GM21515 (cell line): Measurements from ENCODE around the gene CSMD2.
"Not testable (repeated sequence)": the region's sequence is repeated elsewhere in the genome, so short reads cannot be mapped to it uniquely, and the experiment has no call there.

Experiments
- ATAC-seq: cut with Tn5 transposase; IDR thresholded peaks from one replicate; pipeline ENCODE4 v1.9.1; 2021; ENCODE audit not compliant: unreplicated experiment

CSMD2 gene

GRCh38 chr1:34113362-34113761, 51.7 kb downstream of the CSMD2 start:
- no peak for ATAC-seq

GRCh38 chr1:34108711-34109110, 56.3 kb downstream of the CSMD2 start:
- ATAC-seq, result no peak

DNA sequence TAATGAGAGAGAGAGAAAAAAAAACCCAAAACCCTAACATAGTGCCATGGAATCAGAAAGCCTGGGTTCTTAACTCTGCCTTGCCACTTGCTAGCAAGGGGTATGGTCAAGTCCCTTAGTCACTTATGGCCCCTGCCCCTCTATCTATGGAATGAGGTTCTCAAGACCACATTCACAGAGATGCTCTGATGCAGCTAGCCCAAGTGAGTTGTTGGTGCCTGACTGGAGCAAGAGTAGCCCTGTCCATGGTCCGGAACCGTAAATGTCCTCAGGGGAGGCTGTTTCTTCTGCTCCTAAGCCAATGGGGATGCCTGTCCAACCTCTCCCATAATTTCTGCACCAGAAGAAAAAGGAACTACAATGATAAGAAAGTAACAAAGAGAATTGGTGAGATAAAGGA, 56.8 kb downstream of the CSMD2 start:
- ATAC-seq, result no peak

DNA sequence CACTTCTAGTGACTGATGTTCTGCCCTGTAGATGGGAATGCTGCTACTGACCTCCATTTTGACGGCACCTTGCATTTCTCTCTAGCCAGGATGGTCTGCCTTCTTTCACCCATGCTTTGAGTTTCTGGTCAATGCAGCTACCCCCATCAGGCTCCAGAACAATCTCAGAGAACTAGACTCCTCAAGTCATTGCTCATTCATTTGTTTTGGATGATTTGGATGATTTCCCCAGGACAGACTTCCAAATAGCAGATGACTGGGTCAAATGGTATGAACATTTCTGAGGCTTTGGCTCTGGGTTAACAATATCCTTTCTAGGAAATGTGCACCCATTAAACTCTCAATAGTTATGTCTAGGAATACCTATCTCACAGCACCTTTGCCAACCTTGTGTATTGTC, 63.9 kb downstream of the CSMD2 start:
- no peak for ATAC-seq

- no peak for ATAC-seq
Measured at GRCh38 chr1:34100332-34100731, 64.7 kb downstream of the CSMD2 start.

GRCh38 chr1:34092399-34092798, 72.6 kb downstream of the CSMD2 start:
- not testable (repeated sequence) for ATAC-seq

DNA sequence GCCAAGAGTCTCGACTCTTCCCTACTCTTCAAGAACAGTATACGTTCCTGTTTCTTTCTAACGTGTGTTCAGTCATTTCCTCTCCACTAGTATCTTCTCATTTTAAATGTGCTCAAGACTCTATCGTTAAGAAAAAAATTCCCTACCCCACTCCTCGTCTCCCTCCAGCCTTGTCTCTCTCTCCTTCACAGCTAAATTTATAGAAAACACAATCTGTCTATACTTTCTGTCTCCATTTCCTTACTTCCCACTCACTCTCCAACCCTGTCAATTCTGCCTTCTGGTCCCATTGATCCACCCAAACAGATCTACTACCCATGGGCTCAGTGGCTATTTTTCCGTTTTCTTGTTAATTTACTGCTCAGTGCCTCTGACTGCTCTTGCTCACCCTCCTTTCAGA, 75.3 kb downstream of the CSMD2 start:
- no peak for ATAC-seq

GRCh38 chr1:34087986-34088385, 77.0 kb downstream of the CSMD2 start:
- no peak for ATAC-seq

GRCh38 chr1:34086561-34086960, 78.5 kb downstream of the CSMD2 start:
- no peak for ATAC-seq

DNA sequence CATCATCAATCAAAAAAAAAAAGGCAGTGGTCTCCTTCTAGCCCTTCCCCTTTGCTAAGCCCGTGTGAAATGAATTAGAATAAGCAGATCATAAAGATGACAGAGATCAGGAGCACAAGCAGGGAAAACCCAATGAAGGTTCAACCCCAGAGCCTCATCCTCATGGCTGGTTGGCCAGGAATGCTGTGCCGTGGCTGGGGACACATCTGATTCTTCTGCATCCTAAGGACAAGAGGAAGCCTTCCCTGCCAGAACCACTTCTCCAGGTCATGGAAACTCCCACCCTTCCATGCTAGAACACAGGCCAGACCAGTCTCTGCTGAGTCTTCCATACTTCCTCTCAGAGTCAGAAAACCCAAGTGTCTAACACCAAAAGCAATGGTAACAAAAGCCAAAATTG, 81.1 kb downstream of the CSMD2 start:
- ATAC-seq, result no peak

DNA sequence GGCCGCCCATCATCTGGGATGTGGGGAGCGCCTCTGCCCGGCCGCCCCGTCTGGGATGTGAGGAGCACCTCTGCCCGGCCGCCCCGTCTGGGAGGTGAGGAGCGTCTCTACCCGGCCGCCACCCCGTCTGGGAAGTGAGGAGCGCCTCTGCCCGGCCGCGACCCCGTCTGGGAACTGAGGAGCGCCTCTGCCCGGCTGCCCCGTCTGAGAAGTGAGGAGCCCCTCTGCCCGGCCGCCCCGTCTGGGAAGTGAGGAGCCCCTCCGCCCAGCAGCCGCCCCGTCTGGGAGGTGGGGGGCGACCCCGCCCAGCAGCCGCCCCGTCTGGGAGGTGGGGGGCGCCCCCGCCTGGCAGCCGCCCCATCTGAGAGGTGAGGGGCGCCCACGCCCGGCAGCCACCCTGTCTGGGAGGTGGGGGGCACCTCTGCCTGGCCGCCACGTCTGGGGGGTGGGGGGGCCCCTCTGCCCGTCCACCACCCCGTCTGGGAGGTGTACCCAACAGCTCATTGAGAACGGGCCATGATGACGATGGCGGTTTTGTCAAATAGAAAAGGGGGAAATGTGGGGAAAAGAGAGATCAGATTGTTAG, 82.9 kb downstream of the CSMD2 start:
- not testable (repeated sequence) for ATAC-seq

GRCh38 chr1:34078383-34078782, 86.6 kb downstream of the CSMD2 start:
- ATAC-seq, result no peak

DNA sequence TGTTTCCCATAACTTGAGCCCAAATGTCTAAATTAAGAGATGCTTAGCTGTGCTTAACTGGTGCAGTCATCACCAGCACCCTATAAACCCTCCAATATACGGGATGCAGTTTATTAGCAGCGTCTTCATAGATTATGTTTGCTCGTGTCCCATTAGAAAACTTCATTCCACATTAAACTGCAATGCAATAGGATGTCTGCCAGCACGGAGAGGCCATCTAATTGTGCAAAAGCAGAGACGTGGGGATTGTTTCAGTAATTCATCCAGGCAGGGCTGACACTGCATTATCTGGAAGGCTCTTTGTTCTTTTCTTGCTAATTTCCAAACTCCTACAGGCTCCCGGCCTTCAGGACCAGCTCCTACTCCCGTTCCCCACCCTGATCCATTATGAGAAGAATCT, 89.5 kb downstream of the CSMD2 start:
- no peak for ATAC-seq

DNA sequence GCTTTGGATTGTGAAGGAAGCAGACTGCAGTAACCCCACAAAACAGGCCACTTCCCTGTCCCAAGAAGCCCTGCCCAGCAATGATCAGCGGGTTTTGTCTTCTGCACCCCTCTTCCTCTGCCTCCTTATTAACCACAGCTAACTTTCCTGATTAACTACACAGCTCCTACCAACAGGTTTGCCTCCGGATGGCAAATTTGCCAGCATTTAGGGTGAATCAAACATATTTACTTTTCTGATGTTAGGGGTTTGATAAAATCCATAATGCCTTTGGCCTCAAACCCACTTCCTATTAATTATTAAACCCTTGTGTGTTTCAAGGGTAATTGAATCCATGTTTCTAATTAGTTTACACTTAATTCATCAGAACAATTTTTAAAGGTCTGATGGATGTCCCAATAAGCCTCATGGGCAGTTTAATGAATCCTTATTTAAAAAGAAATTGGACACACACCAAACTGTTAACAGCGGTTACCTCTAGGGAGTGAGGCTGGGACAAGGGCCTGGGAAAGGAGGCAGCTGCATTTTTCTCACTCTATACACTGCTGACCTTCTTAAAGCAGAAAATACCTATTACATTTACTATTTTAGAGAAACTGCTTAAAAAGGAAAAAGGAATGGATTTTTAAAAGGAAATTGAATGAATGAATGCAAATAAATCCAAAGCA, 91.9 kb downstream of the CSMD2 start:
- no peak for ATAC-seq

DNA sequence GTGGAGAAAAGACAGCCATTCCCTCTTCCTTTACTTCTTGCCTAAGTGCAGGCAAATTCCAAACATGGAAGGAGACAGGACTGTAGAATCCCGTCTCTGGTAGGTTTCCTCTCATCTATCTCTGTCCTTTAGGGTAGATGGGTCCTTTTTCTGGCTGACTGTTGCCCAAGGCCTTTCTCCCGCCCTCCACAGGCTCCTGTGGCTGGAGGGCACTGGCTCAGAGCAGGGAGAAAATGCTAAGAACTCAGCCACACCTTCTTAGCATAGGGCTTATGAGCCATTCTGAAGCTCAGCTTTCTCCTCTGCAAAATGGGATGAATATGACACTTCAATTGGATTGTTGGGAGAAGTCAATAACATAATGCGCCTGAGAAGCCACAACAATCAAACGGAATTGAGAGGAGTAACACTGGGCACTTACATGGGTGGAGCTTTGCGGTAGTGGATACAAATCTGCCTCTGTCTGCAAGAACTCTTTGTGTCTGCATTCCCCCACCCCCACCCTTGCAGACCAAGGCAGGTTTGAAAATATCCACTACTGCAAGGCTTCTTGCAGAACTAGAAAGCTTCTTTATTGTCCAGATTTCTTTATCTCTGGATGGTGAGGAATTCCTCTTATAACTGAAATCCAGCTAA, 94.7 kb downstream of the CSMD2 start:
- no peak for ATAC-seq

- ATAC-seq, result no peak
Measured at GRCh38 chr1:34066981-34067603, 97.9 kb downstream of the CSMD2 start.

GRCh38 chr1:34066166-34066565, 98.9 kb downstream of the CSMD2 start:
- ATAC-seq, result no peak

DNA sequence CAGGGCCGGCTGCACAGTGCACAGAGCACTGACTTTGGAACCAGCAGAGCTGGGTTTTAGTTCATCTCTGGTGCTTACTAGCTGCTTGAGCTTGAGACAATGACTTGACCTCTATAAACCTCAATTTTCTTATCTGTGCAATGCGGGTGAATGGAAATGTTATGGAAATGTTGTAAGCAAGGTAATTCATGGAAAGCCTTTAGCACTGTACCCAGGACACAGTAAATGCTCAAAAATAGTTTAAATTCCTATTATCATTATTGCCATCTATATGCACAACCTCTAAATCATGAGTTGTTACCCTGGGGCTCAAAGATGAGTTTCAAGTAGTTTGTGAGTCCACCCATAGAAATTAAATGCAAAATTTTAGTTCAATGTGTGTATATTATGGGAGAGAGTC, 99.5 kb downstream of the CSMD2 start:
- ATAC-seq, result no peak

GRCh38 chr1:34060901-34061415, 104.1 kb downstream of the CSMD2 start:
- no peak for ATAC-seq

DNA sequence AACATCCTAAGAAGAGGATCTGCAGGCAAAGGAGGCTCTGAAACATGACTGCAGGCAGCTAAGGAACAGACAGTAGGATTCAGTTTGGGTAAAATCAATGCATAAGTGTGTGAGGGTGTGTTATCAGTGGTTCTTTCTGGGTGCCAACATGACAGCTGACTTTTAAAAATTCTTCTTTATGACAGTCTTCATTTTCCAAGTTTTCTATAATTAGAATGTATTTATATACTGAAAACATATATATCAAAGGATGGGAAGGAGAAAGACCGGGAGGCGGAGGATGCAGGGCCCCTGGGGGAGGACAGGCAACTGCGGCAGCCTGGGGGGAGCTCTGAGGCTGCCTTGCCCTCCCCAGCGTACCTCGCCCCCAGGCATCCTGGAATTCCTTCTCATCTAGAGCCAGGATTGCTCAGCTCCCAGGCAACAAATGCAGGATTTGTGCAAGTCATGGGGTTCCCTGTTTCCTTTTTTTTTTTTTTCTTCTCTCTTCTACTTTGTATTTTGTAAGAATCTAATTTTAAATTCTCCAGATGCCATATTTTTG, 104.8 kb downstream of the CSMD2 start:
- no peak for ATAC-seq

DNA sequence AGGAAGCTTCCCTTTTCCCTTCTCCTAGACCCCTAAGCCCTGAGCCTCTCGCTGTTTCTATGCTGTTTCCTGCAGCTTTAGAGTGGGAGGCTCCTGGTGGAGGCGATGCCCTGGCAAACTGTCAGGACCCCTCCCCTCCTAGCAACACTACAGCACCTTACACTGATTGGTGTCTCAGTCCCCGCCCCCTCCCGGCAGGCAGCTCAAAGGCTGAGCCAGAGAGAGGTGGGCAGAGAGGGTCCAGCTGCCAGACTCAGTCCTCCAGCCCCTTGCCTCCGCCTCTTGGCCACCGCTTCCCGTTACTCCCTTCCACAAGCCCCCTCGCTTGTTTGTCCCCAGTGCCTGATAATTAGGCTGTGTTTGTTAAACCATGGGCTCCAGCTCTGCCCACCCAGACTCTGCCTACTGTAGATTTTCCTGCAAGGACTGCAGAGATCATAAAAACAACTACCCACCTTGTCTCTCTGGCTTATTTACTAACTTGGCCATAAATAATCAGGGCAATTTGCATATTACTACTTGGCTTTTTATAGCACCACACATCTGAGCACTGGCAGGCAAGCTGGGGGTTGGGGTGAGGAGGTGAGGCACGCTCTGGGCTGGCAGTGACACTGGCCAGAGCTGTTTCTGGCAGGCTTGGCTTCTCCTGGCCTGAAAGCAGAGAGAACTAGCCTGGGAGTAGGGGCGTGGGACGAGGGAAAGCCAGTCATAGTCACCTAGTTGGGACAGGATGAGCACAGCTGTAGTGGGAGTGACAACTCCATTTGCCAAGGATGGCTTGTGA, 107.5 kb downstream of the CSMD2 start:
- no peak for ATAC-seq
